ENCODE measurements around the gene DIP2C. TPM values are rescaled to one million over a fixed set of nuclear protein-coding genes. Genes with fewer than 3 reads are reported as not detected.
A peak's percentile ranks its signal among the peaks of the same experiment; 100 is the strongest.

Gene DIP2C
- total and polyA plus RNA-seq, 4 donors, result 6.4 to 40.2 (median 23.8) TPM

GRCh38 chr10:501596-501995 is 187.9 kb downstream of the DIP2C start:
- no peak overlapping the region for H3K4me3 ChIP-seq (ENCODE audit: low read length in 2 of 2)
- DNase-seq (peak in 1 of 2 donors; percentile 11), ATAC-seq (ENCODE audit: low FRiP score) (no peak)
- H3K4me1 ChIP-seq (ENCODE audit: control insufficient read depth in 1 of 2, insufficient read depth in 2 of 2, low read length in 2 of 2), result peaks cover 0 to 3% of the 10 kb centered on the region in 2 donors
- H3K27me3 ChIP-seq (ENCODE audit: control insufficient read depth in 1 of 2, insufficient read depth in 2 of 2, low read length in 1 of 2), result no peaks in the 10 kb centered on the region
- 86 to 87% methylated on average over 8 of the region's 8 CpGs for WGBS, 2 donors
- no peaks in the 10 kb centered on the region for H3K36me3 ChIP-seq (ENCODE audit: control insufficient read depth in 1 of 2, insufficient read depth in 2 of 2, low read length in 1 of 2)
- no peaks in the 10 kb centered on the region for H3K9me3 ChIP-seq (ENCODE audit: control insufficient read depth, low read length)
- intact Hi-C loops (cut with DNase I), result no loop called here
- no peak overlapping the region for H3K27ac ChIP-seq (ENCODE audit: low read depth in 1 of 2, low read length in 2 of 2)

- 3 to 4% methylated on average over 2 of the region's 2 CpGs for WGBS, 2 donors
- no peaks in the 10 kb centered on the region for H3K9me3 ChIP-seq (ENCODE audit: control insufficient read depth, low read length)
- ATAC-seq (ENCODE audit: low FRiP score) (no peak), DNase-seq (peak in 1 of 2 donors; percentile 79)
- H3K27me3 ChIP-seq (ENCODE audit: control insufficient read depth in 1 of 2, insufficient read depth in 2 of 2, low read length in 1 of 2), result no peaks in the 10 kb centered on the region
- intact Hi-C loops (cut with DNase I), result no loop called here
- no peaks in the 10 kb centered on the region for H3K36me3 ChIP-seq (ENCODE audit: control insufficient read depth in 1 of 2, insufficient read depth in 2 of 2, low read length in 1 of 2)
- H3K4me1 ChIP-seq (ENCODE audit: control insufficient read depth in 1 of 2, insufficient read depth in 2 of 2, low read length in 2 of 2), result peaks cover 0 to 3% of the 10 kb centered on the region in 2 donors
- no peak overlapping the region for H3K4me3 ChIP-seq (ENCODE audit: low read length in 2 of 2)
- no peak overlapping the region for H3K27ac ChIP-seq (ENCODE audit: low read depth in 1 of 2, low read length in 2 of 2)
These were observed 188.6 kb downstream of the DIP2C start for GRCh38 chr10:500876-501275.

GRCh38 chr10:499991-500390 is 189.5 kb downstream of the DIP2C start:
- Histone ChIP-seq H3K27ac (ENCODE audit: low read depth in 1 of 2, low read length in 2 of 2) (no peak overlapping the region), H3K9me3 (ENCODE audit: control insufficient read depth, low read length) (no peaks in the 10 kb centered on the region), H3K36me3 (ENCODE audit: control insufficient read depth in 1 of 2, insufficient read depth in 2 of 2, low read length in 1 of 2) (no peaks in the 10 kb centered on the region), H3K4me1 (ENCODE audit: control insufficient read depth in 1 of 2, insufficient read depth in 2 of 2, low read length in 2 of 2) (peaks cover 0 to 3% of the 10 kb centered on the region in 2 donors), H3K27me3 (ENCODE audit: control insufficient read depth in 1 of 2, insufficient read depth in 2 of 2, low read length in 1 of 2) (no peaks in the 10 kb centered on the region), H3K4me3 (ENCODE audit: low read length in 2 of 2) (no peak overlapping the region)
- DNase-seq, result peak in 1 of 2 donors; percentile 47
- ATAC-seq (ENCODE audit: low FRiP score), result no peak
- intact Hi-C loops (cut with DNase I), result no loop called here
- WGBS, 2 donors, result 54 to 64% methylated on average over 4 of the region's 4 CpGs

GRCh38 chr10:498760-499435 is 190.6 kb downstream of the DIP2C start:
- intact Hi-C loops (cut with DNase I), result no loop called here
- ATAC-seq (ENCODE audit: low FRiP score) (no peak), DNase-seq (peak in 1 of 2 donors; percentile 61)
- Histone ChIP-seq H3K36me3 (ENCODE audit: control insufficient read depth in 1 of 2, insufficient read depth in 2 of 2, low read length in 1 of 2) (no peaks in the 10 kb centered on the region), H3K27me3 (ENCODE audit: control insufficient read depth in 1 of 2, insufficient read depth in 2 of 2, low read length in 1 of 2) (no peaks in the 10 kb centered on the region), H3K27ac (ENCODE audit: low read depth in 1 of 2, low read length in 2 of 2) (no peak overlapping the region), H3K9me3 (ENCODE audit: control insufficient read depth, low read length) (no peaks in the 10 kb centered on the region), H3K4me3 (ENCODE audit: low read length in 2 of 2) (no peak overlapping the region), H3K4me1 (ENCODE audit: control insufficient read depth in 1 of 2, insufficient read depth in 2 of 2, low read length in 2 of 2) (peaks cover 0 to 3% of the 10 kb centered on the region in 2 donors)
- 72 to 81% methylated on average over 15 of the region's 15 CpGs for WGBS, 2 donors

DNA sequence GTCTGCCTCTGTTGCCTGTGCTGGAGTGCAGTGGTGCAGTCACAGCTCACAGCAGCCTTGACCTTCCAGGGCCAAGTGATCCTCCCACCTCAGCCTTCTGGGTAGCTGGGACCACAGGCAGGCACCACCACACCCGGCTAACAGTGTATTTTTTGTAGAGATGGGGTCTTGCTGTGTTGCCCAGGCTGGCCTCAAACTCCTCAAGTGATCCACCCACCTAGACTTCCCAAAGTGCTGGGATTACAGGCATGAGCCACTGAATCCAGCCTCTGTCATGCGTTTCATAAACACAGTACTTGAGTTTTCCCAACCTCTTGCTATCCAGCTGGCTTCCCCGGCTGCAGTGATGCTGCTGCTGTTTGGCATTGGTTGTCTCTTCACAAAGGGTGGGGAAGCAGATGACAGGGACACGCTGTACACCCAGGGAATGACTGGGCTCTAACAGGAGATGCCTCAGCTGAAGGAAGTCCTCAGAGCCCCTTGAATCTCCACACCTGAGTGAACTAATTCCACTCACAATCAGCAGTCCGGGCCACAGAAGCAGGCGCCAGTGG is 191.5 kb downstream of the DIP2C start:
- Histone ChIP-seq H3K9me3 (ENCODE audit: control insufficient read depth, low read length) (no peaks in the 10 kb centered on the region), H3K4me3 (ENCODE audit: low read length in 2 of 2) (no peak overlapping the region), H3K4me1 (ENCODE audit: control insufficient read depth in 1 of 2, insufficient read depth in 2 of 2, low read length in 2 of 2) (peaks cover 0 to 3% of the 10 kb centered on the region in 2 donors), H3K27ac (ENCODE audit: low read depth in 1 of 2, low read length in 2 of 2) (no peak overlapping the region), H3K36me3 (ENCODE audit: control insufficient read depth in 1 of 2, insufficient read depth in 2 of 2, low read length in 1 of 2) (no peaks in the 10 kb centered on the region), H3K27me3 (ENCODE audit: control insufficient read depth in 1 of 2, insufficient read depth in 2 of 2, low read length in 1 of 2) (no peaks in the 10 kb centered on the region)
- DNase-seq, result peak in 1 of 2 donors; percentile 34
- ATAC-seq (ENCODE audit: low FRiP score), result no peak
- 93 to 95% methylated on average over 6 of the region's 6 CpGs for WGBS, 2 donors
- intact Hi-C loops (cut with DNase I), result no loop called here

- no peaks in the 10 kb centered on the region for H3K27me3 ChIP-seq (ENCODE audit: control insufficient read depth in 1 of 2, insufficient read depth in 2 of 2, low read length in 1 of 2)
- peak in 1 of 2 donors; percentile 27 for DNase-seq
- intact Hi-C loops (cut with DNase I), result no loop called here
- no peaks in the 10 kb centered on the region for H3K36me3 ChIP-seq (ENCODE audit: control insufficient read depth in 1 of 2, insufficient read depth in 2 of 2, low read length in 1 of 2)
- no peak overlapping the region for H3K27ac ChIP-seq (ENCODE audit: low read depth in 1 of 2, low read length in 2 of 2)
- 90 to 91% methylated on average over 10 of the region's 10 CpGs for WGBS, 2 donors
- no peak for ATAC-seq (ENCODE audit: low FRiP score)
- H3K9me3 ChIP-seq (ENCODE audit: control insufficient read depth, low read length), result no peaks in the 10 kb centered on the region
- no peak overlapping the region for H3K4me3 ChIP-seq (ENCODE audit: low read length in 2 of 2)
- H3K4me1 ChIP-seq (ENCODE audit: control insufficient read depth in 1 of 2, insufficient read depth in 2 of 2, low read length in 2 of 2), result peaks cover 0 to 3% of the 10 kb centered on the region in 2 donors
These were observed 192.2 kb downstream of the DIP2C start for GRCh38 chr10:497289-497688.

DNA sequence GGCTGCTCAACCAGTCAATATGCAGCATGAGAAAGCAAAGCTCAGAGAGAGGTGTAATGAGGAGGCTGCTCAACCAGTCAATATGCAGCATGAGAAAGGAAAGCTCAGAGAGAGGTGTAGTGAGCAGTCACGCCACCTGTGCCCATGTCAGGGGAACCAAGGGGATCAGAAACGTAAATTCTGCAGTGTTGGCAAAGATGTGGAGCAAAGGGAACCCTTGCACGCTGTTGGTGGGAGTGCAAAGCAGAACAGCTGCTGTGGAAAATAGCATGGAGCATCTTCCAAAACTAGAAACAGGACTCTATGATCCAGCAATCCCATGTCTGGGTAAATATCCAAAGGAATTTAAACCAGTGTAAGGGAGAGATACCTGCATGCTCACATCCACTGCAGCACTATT is 194.9 kb downstream of the DIP2C start:
- H3K36me3 ChIP-seq (ENCODE audit: control insufficient read depth in 1 of 2, insufficient read depth in 2 of 2, low read length in 1 of 2), result no peaks in the 10 kb centered on the region
- intact Hi-C loops (cut with DNase I), result no loop called here
- H3K27me3 ChIP-seq (ENCODE audit: control insufficient read depth in 1 of 2, insufficient read depth in 2 of 2, low read length in 1 of 2), result no peaks in the 10 kb centered on the region
- no peaks in the 10 kb centered on the region for H3K9me3 ChIP-seq (ENCODE audit: control insufficient read depth, low read length)
- WGBS, 2 donors, result 92 to 94% methylated on average over 3 of the region's 3 CpGs
- no peak overlapping the region for H3K4me3 ChIP-seq (ENCODE audit: low read length in 2 of 2)
- DNase-seq (no peak), ATAC-seq (ENCODE audit: low FRiP score) (no peak)
- H3K27ac ChIP-seq (ENCODE audit: low read depth in 1 of 2, low read length in 2 of 2), result no peak overlapping the region
- H3K4me1 ChIP-seq (ENCODE audit: control insufficient read depth in 1 of 2, insufficient read depth in 2 of 2, low read length in 2 of 2), result no peaks in the 10 kb centered on the region

GRCh38 chr10:494149-494542 is 195.3 kb downstream of the DIP2C start:
- no peak for ATAC-seq (ENCODE audit: low FRiP score)
- Histone ChIP-seq H3K9me3 (ENCODE audit: control insufficient read depth, low read length) (no peaks in the 10 kb centered on the region), H3K4me3 (ENCODE audit: low read length in 2 of 2) (no peak overlapping the region), H3K36me3 (ENCODE audit: control insufficient read depth in 1 of 2, insufficient read depth in 2 of 2, low read length in 1 of 2) (no peaks in the 10 kb centered on the region), H3K4me1 (ENCODE audit: control insufficient read depth in 1 of 2, insufficient read depth in 2 of 2, low read length in 2 of 2) (no peaks in the 10 kb centered on the region), H3K27ac (ENCODE audit: low read depth in 1 of 2, low read length in 2 of 2) (no peak overlapping the region), H3K27me3 (ENCODE audit: control insufficient read depth in 1 of 2, insufficient read depth in 2 of 2, low read length in 1 of 2) (no peaks in the 10 kb centered on the region)
- intact Hi-C loops (cut with DNase I), result no loop called here
- 91 to 94% methylated on average over 5 of the region's 5 CpGs for WGBS, 2 donors
- DNase-seq, result no peak
